K562 (cell line): ENCODE data around the gene PPIF. TPM values are rescaled to one million over a fixed set of nuclear protein-coding genes. Genes with fewer than 3 reads are reported as not detected.

Experiments
- CBX1 ChIP-seq: sonication (generic); IDR thresholded peaks from 2 replicates; pipeline ENCODE4 v1.6.1; 2016; ENCODE audit warnings: antibody characterized with exemption, low read depth, mild to moderate bottlenecking
- DMBX1 ChIP-seq: fragments of 250-450 bp; sonication (Bioruptor Pico); IDR thresholded peaks from 2 replicates; pipeline ENCODE4 v1.8.0; 2022; ENCODE audit warnings: inconsistent platforms, mild to moderate bottlenecking, moderate library complexity, borderline replicate concordance
- EP300 ChIP-seq: IDR thresholded peaks from 2 replicates; pipeline ENCODE4 v1.6.1; 2012; ENCODE audit warnings: low read length, improper control_type of control experiment
- HDGF ChIP-seq: fragments of 450-650 bp; IDR thresholded peaks from 2 replicates; pipeline ENCODE4 v1.6.1; 2016
- HINFP ChIP-seq: fragments of 450-650 bp; conservative IDR thresholded peaks from 2 replicates; pipeline ENCODE4 v1.6.1; 2016; ENCODE audit warnings: missing genetic modification characterization, low read depth, mild to moderate bottlenecking, control low read depth, missing compliant biosample characterization
- HMGN3 ChIP-seq: IDR thresholded peaks from 2 replicates; pipeline ENCODE4 v1.6.1; 2011; ENCODE audit warnings: borderline replicate concordance, low read depth, mild to moderate bottlenecking, mixed read lengths, low read length; ENCODE audit not compliant: insufficient read length; ENCODE audit errors: extremely low read depth
- NFE2 ChIP-seq: IDR thresholded peaks from 2 replicates; pipeline ENCODE4 v1.6.1; 2014; ENCODE audit warnings: antibody characterized with exemption, low read depth
- NFRKB ChIP-seq: fragments of 450-650 bp; IDR thresholded peaks from 2 replicates; pipeline ENCODE4 v1.6.1; 2016; ENCODE audit warnings: low read depth
- NRF1 ChIP-seq, 2 experiments: fragments of 450-650 bp; IDR thresholded peaks in 1 of 2; conservative IDR thresholded peaks in 1 of 2; 2 replicates each; pipeline ENCODE4 v1.6.1; 2014; ENCODE audit warnings: mild to moderate bottlenecking in 2 of 2
- NUFIP1 ChIP-seq: fragments of 450-650 bp; IDR thresholded peaks from 2 replicates; pipeline ENCODE4 v1.6.1; 2018; ENCODE audit not compliant: partially characterized antibody
- PRDM10 ChIP-seq: fragments of 450-650 bp; IDR thresholded peaks from 2 replicates; pipeline ENCODE4 v1.6.1; 2018; ENCODE audit not compliant: partially characterized antibody
- PURB ChIP-seq: sonication (generic); formaldehyde crosslinking; IDR thresholded peaks from 2 replicates; pipeline ENCODE4 v1.9.0; 2021; ENCODE audit warnings: low read depth, mild to moderate bottlenecking, missing genetic modification reagents
- RBBP5 ChIP-seq: fragments of 200-600 bp; sonication (generic); IDR thresholded peaks from 2 replicates; pipeline ENCODE4 v1.6.1; 2012; ENCODE audit warnings: borderline replicate concordance, mild to moderate bottlenecking, low read length, control low read depth, inconsistent platforms; ENCODE audit not compliant: insufficient read depth, poor library complexity, severe bottlenecking
- TFAP4 ChIP-seq: sonication (generic); formaldehyde crosslinking; IDR thresholded peaks from 2 replicates; pipeline ENCODE4 v1.8.0; 2022; ENCODE audit warnings: missing genetic modification reagents, mild to moderate bottlenecking, moderate library complexity, borderline replicate concordance
- TSC22D4 ChIP-seq: fragments of 450-650 bp; IDR thresholded peaks from 2 replicates; pipeline ENCODE4 v1.6.1; 2016; ENCODE audit warnings: missing genetic modification characterization, missing biosample characterization, control low read depth
- ZNF24 ChIP-seq: fragments of 450-650 bp; IDR thresholded peaks from 2 replicates; pipeline ENCODE4 v1.6.1; 2016
- ZNF274 ChIP-seq: IDR thresholded peaks from 2 replicates; pipeline ENCODE4 v1.6.1; 2011; ENCODE audit warnings: low read depth, mild to moderate bottlenecking, low read length, moderate library complexity, borderline replicate concordance
- ZNF408 ChIP-seq: fragments of 250-450 bp; sonication (Bioruptor Pico); IDR thresholded peaks from 2 replicates; pipeline ENCODE4 v1.4.0; 2020; ENCODE audit warnings: low read depth, mild to moderate bottlenecking, moderate library complexity
- ZNF518B ChIP-seq: fragments of 250-450 bp; sonication (Bioruptor Pico); IDR thresholded peaks from 2 replicates; pipeline ENCODE4 v1.5.0; 2021; ENCODE audit warnings: mild to moderate bottlenecking, moderate library complexity
- polyA plus RNA-seq, 8 experiments: library from polyadenylated mRNA; depleted of rRNA in 4 of 8; stranded (reverse) in 5 of 8; unstranded in 3 of 8; fragments of >200 nt; fragmentation: Nextera tagmentation in 2 of 8; fragmentation: Illumina TruSeq in 1 of 8; extraction: Ambion mirVana in 2 of 8; extraction: Trizol in 1 of 8; gene quantifications; 2 replicates each; pipeline versions ENCODE4 v1.2.1 to v1.2.3, GENCODE V29; 2011 to 2014; ENCODE audit warnings: inconsistent platforms in 1 of 8, missing spikeins in 1 of 8
- total RNA-seq, 7 experiments: library from RNA; depleted of rRNA in 6 of 7; stranded (reverse); fragments of >200 nt in 6 of 7; fragmentation: Illumina TruSeq in 2 of 7; extraction: Trizol in 2 of 7; gene quantifications; 2 replicates each; pipeline versions ENCODE4 v1.2.1 to v1.2.3, GENCODE V29; 2011 to 2021; ENCODE audit warnings: low replicate concordance in 1 of 7

Gene PPIF
- total and polyA plus RNA-seq, 9 of the 15 experiments (the other 6 are each of a cell fraction or from before 2014, with no cell fraction given), result 40.9 to 287 (median 117) TPM

- TF ChIP-seq PRDM10, result peak; percentile 55
- no peak for TF ChIP-seq NFRKB
- peak; percentile 60 for TF ChIP-seq TFAP4
- TF ChIP-seq EP300, result no peak
- no peak for TF ChIP-seq HINFP (tag)
- no peak for TF ChIP-seq NUFIP1
- TF ChIP-seq NFE2, result no peak
- TF ChIP-seq TSC22D4 (tag), result no peak
- TF ChIP-seq ZNF518B (CRISPR knock-in tag), result no peak
- no peak for TF ChIP-seq DMBX1 (CRISPR knock-in tag)
- no peak for TF ChIP-seq ZNF408 (CRISPR knock-in tag)
- TF ChIP-seq NRF1 (conservative IDR thresholded peaks at IDR 0.05 in 1 of 2, IDR thresholded peaks at IDR 0.05 in 1 of 2), result peak; percentile 54 to 63
- TF ChIP-seq RBBP5, result no peak
- TF ChIP-seq PURB (CRISPR knock-in tag), result no peak
- TF ChIP-seq CBX1, result no peak
- TF ChIP-seq HDGF, result peak; percentile 79; the same call in 1 of the 2 replicates
- no peak for TF ChIP-seq HMGN3
- TF ChIP-seq ZNF24, result no peak
- TF ChIP-seq ZNF274, result no peak
Measured at GRCh38 chr10:79399223-79399831, 52.1 kb downstream of the PPIF start (continued).
